GM18526 (cell line): ENCODE data around the gene ADGRA1.

Source experiments
- POLR2A ChIP-seq: IDR thresholded peaks from 3 replicates; pipeline ENCODE4 v1.6.1; 2011; ENCODE audit not compliant: insufficient read length; ENCODE audit errors: extremely low read depth

The ADGRA1 gene

DNA sequence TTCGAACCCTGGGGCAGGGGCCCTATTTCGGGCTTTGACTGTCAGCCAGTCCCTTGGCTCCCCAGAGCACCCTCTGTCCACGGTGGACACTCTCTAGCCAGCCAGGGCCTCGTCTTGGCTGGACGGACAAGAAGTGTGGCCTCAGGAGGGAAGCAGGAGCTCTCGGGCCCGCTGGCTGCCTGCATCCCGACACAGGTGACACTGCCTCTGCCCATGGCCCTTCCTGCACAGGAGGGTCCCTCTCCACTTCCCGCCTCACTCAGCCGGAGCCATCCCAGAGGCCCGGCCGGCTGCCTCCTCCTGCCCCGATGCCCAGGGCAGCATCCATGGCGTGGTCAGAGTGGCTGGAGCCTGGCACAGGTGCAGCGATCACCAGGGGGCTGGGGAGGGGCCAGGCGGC lies 7.9 kb downstream of the ADGRA1 start:
- no peak for TF ChIP-seq POLR2A

DNA sequence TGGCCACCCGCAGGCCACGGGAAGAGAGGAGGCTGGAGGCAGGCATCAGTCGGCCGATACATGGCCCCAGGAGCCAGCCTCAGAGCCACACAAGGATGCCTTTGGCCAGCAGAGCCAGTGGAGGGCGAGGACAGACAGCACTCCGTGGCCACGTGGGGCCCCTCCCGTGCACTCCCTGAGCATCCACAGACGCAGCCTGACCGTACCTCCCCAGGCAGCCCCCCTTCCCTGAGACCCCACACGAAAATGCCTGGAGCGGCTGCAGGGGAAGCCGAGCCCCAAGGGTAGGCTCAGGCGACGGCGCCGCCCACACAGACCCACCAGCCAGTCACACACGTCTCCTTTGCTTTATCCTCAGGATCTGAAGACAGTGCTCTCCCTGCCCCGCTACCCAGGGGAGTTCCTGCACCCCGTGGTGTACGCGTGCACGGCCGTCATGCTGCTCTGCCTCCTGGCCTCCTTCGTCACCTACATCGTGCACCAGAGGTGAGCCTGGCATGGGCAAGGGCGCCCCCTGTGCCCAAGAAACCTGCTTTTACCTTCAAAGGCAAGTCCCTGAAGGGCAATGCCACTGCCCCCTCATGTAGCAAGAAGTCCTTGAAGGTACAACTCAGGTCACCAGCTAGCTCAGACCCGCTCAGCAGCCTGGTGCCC lies 9.0 kb downstream of the ADGRA1 start:
- no peak for TF ChIP-seq POLR2A

DNA sequence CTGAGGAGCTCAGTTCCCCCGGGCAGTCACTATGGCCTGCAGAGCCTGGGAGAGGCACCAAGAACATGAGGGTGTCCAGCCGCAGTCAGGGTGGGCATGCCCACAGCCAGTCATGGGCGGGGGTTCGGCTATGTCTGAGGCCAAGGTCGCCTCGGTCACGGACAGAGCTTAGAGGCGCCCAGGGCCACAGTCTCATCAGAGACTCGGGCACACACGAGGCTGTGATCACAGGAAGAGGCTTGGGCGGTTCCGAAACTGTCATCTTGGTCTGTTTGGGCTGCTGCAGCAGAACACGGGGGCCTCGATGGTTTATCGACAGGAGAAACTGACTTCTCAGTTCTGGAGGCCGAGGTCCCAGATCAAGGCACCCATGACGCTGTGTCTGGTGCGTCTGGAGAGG lies 9.7 kb downstream of the ADGRA1 start:
- TF ChIP-seq POLR2A = no peak

DNA sequence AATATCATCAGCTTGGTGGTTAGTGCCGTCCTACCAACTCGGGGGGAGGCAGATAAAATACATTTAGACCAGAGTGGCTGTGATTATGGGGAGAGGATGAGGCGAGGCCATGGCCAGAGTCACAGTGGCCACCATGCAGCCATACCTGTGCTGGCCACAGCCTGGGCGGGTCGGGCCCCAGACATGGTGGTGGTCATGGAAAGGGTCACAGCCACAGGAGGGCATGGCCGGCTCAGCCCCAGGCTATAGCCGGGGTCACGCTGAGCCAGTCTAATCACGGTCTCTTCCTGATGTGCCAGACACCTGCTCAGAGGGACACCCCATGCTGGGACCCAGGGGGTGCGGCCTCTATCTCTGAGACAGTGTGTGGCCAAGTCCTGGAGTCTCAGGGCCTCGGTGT lies 10.2 kb downstream of the ADGRA1 start:
- no peak for TF ChIP-seq POLR2A

DNA sequence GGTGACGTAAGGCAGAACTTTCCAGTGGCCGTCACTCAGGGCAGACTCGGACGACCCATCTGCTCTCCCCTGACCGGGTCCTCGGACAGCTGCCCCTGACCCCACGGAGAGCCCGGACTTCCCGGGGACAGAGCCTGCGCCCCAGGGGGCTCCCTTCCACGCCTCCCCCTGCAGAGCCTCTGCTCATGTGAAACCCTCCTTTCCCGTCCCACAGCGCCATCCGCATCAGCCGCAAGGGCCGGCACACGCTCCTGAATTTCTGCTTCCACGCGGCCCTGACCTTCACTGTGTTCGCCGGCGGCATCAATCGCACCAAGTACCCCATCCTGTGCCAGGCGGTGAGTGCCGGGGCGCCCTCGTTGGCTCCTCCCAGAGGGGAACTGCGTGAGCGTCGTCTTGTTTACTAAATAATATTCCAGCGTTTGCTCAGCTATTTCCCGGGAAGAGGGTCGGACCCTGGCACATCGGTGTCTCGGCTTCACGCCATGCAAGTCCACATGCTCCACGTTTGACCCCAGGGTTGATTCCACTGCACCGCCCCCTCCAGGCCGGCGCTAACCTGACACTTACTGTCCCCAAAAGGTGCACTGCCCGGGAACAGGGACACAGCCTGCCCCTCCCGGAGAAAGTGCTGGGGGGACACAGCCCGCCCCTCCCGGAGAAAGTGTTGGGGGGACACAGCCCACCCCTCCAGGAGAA lies 10.9 kb downstream of the ADGRA1 start:
- no peak for TF ChIP-seq POLR2A

DNA sequence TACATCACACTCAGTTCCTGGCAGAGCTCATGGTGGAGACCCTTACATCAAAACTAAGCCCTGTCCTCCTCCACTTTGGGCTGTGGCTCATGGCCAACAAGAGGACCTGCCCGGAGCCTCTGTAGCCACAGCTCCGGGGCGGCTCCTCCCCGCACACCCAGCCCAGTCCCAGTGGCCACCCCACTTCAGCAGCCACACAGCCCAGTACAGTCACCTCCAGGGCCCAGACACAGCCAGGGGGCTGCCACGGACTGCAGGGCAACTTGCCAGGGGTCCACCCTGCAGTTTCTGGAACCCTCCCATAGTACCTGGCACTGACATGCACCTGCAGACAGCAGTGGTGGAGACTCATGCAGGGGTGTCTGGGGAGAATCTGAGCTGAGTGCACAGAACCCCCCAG lies 11.8 kb downstream of the ADGRA1 start:
- TF ChIP-seq POLR2A = no peak

DNA sequence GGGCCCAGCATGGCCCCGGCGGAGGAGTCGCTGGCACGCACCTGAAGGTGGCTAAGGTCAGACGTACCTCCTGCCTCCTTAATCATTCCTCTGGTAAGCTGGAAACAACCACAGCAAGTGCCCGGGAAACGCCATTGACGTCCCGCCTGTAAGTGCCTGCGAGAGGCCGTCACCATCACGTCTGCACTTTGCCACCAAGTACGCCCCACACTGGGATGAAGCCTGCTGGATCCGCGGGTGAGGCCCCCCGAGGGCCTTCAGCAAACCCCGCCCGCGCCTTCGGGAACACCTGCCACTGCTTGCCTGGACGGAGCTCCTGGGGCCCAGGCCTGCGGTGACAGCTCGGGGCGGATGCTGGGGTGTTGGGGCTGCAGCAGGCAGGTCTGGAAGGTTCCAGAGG lies 12.5 kb downstream of the ADGRA1 start:
- TF ChIP-seq POLR2A = no peak

DNA sequence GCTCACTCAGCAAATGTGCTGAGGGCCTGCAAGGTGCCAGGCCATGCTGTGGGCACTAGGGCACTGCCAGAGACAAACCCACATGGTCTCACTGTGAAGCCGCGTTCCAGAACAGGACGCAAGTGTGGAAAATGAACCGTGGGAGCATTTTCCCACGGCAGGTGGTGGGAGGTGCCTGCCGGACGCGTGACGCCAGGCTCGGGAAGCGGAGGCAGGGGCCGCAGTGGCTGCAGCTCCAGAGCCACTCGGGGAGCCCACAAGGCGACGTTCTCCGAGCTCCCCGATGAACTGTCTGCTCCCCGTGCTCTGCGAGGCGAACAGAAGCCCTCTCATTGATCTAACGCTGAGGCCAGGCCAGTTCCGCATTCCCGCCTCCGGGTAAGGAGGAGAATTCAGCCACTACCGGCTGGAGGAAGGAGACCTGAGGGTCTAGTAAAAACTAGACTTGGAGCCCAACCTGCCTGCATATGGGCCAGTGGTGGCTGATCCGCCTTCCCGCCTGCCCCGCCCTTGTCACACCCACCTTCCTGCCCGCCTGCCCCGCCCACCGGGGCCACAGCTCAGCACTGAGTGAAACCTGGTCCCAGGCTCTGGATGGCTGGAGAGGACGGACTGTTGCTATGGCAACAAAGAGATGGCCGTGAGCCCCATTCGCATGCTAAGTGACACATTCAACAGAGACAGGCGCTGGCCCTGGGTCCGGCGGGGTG lies 13.1 kb downstream of the ADGRA1 start:
- TF ChIP-seq POLR2A = no peak

DNA sequence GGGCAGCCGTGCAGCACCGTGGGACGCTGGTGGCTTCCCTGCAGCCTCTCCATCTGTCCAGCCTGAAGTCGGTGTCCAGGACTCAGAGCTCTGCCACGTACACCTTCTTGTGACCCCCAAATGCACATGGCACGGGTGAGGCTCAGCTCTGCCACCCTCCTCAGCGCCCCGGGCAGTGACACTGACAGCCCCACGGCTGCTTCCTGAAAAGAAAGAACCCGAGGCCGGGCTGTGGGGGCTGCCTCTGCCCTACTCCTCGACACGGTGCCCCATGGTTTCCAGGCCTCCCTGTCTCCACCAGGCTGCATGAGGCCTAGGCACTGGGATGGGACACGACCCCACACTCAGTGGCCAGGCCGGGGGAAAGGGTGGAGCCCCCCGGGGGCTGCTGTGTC lies 13.7 kb downstream of the ADGRA1 start:
- TF ChIP-seq POLR2A = no peak

DNA sequence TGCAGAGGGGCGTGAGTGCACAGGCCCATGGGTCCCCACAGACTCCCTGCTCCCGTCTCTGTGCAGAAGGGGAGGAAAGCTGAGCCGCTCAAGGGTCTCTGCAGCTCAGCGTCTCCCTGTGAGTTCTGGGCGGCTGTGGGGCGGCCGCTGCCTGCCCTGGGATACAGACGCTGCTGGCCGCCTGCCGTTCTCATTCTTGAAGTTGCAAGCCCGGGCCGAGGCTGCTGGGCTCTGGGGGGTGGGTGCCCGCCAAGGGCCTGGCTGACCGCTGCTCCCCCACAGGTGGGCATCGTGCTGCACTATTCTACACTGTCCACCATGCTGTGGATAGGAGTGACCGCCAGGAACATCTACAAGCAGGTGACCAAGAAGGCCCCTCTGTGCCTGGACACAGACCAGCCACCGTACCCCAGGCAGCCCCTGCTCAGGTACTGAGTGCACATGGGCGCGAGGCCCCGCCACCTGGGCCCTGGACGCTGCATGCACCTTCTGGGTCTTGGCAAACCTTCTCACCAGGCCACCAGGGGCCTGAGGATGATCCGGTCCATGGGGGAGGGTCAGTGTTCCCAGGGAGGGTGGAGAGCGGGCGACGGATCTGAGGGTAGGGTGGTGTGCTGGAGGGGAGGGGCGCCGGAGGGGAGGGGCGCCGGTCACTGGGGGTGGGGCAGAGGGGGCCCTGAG lies 14.8 kb downstream of the ADGRA1 start:
- TF ChIP-seq POLR2A = no peak

DNA sequence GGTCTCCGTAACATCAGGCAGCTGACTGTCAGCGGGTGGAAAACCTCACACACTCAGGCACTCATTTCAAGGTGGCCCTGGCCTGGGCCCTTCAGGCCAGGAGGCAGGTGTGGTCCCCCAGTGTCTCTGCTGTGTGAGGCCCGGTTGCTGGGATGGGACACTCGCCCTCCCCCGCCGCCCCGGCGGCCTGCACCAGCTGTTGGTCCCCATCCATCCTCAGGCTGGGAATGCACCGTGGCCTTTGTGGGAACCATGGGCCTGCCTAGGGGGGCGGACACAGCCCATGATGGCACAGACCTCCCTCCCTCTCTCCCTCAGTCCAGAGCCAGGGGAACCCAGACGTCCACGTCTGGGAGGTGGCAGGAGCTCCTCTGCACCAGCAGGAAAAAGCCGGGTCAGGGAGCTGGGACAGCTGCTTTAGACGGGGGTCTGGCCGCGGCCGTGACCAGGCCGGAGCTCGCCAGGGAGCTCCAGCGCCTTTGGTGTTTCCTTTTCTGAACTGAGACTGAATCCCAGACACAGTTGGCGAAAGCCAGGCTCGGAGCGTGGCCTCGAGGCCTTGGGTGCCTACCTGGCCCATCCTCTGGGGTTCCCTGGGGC lies 15.7 kb downstream of the ADGRA1 start:
- no peak for TF ChIP-seq POLR2A

DNA sequence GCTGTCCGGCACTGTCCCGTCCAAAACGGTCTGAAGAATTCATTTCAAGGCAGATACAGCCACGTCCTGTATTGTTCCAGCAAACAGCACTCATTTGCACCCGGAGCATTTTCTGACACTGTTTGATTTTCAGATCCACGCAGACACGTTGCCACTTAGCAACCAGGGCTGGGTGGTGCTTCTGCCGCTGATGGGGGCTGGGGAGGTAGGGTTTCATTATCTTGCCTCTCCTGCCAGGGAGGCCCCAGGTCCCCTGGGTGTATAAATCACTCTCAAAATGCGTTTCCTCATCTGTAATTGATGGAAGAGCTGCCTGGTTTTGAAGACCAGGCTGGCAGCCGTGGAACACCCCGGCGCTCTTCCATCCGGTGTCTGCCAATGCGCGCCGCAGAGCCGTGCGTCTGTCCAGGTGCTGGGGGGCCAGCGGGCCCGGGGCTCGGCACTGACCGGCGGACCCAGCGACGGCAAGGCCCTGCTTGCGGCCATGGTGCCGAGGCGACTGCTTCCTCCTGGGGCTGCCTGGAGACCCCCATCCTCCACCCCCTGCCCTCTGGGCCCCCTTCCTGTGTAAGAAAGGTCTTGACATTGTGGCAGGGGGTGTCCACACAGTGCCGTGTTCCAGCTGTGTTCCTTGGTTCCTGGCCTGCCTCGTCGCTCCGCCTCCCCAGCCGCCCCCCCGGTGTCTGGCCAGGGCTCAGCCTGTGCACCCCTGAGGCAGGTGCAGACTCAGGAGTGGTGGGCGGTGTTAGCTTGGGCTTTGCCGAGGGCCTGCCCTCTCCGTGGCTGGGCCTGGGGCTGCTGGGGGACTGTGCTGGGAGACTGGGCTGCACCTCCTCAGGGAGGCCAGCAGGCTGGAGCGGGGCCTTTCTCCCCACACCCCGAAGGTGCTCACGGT lies 16.6 kb downstream of the ADGRA1 start:
- TF ChIP-seq POLR2A = no peak

DNA sequence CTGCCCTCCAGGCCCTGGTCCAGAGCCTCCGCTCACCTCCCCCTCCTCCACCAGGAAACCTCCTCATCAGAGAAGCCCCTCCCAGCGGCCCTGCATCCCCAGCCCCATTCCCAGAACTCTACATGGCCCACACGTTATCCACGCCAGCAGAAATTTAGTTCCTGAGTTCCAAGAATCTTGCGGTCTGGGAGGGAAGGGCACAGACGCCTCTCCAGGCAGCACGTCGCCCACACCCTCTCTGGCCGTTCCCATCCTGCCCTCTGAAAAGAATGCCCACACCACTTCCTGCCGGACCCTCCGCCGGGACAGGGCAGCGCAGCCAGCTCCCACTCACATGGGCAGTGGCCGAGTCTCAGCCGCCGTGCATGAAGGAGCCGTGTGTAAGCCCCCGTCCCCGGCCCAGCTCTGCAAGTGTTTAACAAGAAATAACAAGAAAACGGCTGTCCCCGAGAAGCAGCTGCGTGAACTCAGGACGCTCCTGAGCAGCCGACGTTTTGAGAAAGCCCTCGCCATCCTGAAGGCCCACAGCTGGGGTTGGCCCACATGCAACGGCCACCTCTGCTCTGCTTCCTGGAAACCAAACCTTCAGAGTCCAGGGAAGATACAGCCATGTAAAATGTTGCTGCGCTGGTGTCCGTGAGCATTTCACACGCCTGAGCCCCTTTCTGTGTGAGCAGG lies 17.4 kb downstream of the ADGRA1 start:
- TF ChIP-seq POLR2A = no peak
